ENCODE results near the gene CA10.

GRCh38 chr17:52106072-52106471 lies 52.4 kb downstream of the CA10 start:
- no peak for TF ChIP-seq POLR2A (IDR thresholded peaks at IDR 0.05; ENCODE audit: low read depth, low read length)
- no peak for TF ChIP-seq TAF1 (IDR thresholded peaks at IDR 0.05; ENCODE audit: borderline replicate concordance, low read depth, low read length)
